Measurements from ENCODE around the gene SOX6.

SOX6 gene

GRCh38 chr11:16341853-16342252 is 14.5 kb downstream of the SOX6 start:
- H3K36me3 ChIP-seq (replicated peaks) = no peaks in the 10 kb centered on the region
- DNase-seq = no peak
- no peak overlapping the region for H3K27ac ChIP-seq
- no peak for TF ChIP-seq CTCF (IDR thresholded peaks at IDR 0.05; ENCODE audit: low read depth, low read length, missing control alignments)
- no peaks in the 10 kb centered on the region for H3K27me3 ChIP-seq (replicated peaks)
- in situ Hi-C loops (cut with HindIII; ENCODE audit: low pct_ligation_motif_present, low sequenced_read_pairs) = no loop called here
- no peak overlapping the region for H3K4me3 ChIP-seq (ENCODE audit: low read depth, low read length)

GRCh38 chr11:16338393-16338792 is 18.0 kb downstream of the SOX6 start:
- H3K27ac ChIP-seq = no peak overlapping the region
- in situ Hi-C loops (cut with HindIII; ENCODE audit: low pct_ligation_motif_present, low sequenced_read_pairs) = no loop called here
- no peak for DNase-seq

GRCh38 chr11:16337421-16338213 is 18.7 kb downstream of the SOX6 start:
- Histone ChIP-seq H3K4me3 (ENCODE audit: low read depth, low read length) (no peak overlapping the region), H3K27me3 (replicated peaks) (no peaks in the 10 kb centered on the region), H3K27ac (no peak overlapping the region), H3K36me3 (replicated peaks) (no peaks in the 10 kb centered on the region)
- DNase-seq = no peak
- in situ Hi-C loops (cut with HindIII; ENCODE audit: low pct_ligation_motif_present, low sequenced_read_pairs) = no loop called here
- no peak for TF ChIP-seq CTCF (IDR thresholded peaks at IDR 0.05; ENCODE audit: low read depth, low read length, missing control alignments)

More at GRCh38 chr11:16338393-16338792, 18.0 kb downstream of the SOX6 start:
- no peak for TF ChIP-seq CTCF (IDR thresholded peaks at IDR 0.05; ENCODE audit: low read depth, low read length, missing control alignments)
- Histone ChIP-seq H3K27me3 (replicated peaks) (no peaks in the 10 kb centered on the region), H3K4me3 (ENCODE audit: low read depth, low read length) (no peak overlapping the region), H3K36me3 (replicated peaks) (no peaks in the 10 kb centered on the region)

DNA sequence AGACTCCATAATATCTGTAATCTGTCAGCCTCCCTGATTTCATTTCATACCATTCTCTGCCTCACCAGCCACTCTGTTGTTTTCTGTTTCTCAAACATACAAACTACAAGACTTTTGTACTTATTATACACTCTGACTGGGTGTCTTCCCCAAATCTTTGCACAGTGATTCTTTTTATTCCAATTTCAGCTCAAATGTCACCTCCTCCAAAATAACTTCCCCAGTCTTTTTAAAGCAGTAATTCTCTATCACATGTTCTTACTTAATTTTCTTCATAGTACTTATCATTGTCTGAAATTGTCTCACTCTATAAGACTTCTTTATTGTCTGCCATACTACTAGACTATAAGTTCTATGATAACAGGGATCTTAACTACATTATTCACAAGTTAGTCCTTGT is 19.6 kb downstream of the SOX6 start:
- Histone ChIP-seq H3K36me3 (replicated peaks) (no peaks in the 10 kb centered on the region), H3K27ac (no peak overlapping the region), H3K27me3 (replicated peaks) (no peaks in the 10 kb centered on the region), H3K4me3 (ENCODE audit: low read depth, low read length) (no peak overlapping the region)
- no peak for DNase-seq
- in situ Hi-C loops (cut with HindIII; ENCODE audit: low pct_ligation_motif_present, low sequenced_read_pairs) = no loop called here
- TF ChIP-seq CTCF (IDR thresholded peaks at IDR 0.05; ENCODE audit: low read depth, low read length, missing control alignments) = no peak

- TF ChIP-seq CTCF (IDR thresholded peaks at IDR 0.05; ENCODE audit: low read depth, low read length, missing control alignments) = no peak
- no peaks in the 10 kb centered on the region for H3K36me3 ChIP-seq (replicated peaks)
- H3K27ac ChIP-seq = no peak overlapping the region
- H3K27me3 ChIP-seq (replicated peaks) = no peaks in the 10 kb centered on the region
- in situ Hi-C loops (cut with HindIII; ENCODE audit: low pct_ligation_motif_present, low sequenced_read_pairs) = no loop called here
- DNase-seq = no peak
- no peak overlapping the region for H3K4me3 ChIP-seq (ENCODE audit: low read depth, low read length)
These were observed 20.1 kb downstream of the SOX6 start for GRCh38 chr11:16336204-16336603.

Data from brain microvascular endothelial cell (primary cell).